ENCODE measurements around the gene ARHGAP45. TPM values are rescaled to one million over a fixed set of nuclear protein-coding genes. Genes with fewer than 3 reads are reported as not detected.
"Not testable (repeated sequence)": the region's sequence is repeated elsewhere in the genome, so short reads cannot be mapped to it uniquely, and the experiment has no call there.

ARHGAP45 gene, protein sequence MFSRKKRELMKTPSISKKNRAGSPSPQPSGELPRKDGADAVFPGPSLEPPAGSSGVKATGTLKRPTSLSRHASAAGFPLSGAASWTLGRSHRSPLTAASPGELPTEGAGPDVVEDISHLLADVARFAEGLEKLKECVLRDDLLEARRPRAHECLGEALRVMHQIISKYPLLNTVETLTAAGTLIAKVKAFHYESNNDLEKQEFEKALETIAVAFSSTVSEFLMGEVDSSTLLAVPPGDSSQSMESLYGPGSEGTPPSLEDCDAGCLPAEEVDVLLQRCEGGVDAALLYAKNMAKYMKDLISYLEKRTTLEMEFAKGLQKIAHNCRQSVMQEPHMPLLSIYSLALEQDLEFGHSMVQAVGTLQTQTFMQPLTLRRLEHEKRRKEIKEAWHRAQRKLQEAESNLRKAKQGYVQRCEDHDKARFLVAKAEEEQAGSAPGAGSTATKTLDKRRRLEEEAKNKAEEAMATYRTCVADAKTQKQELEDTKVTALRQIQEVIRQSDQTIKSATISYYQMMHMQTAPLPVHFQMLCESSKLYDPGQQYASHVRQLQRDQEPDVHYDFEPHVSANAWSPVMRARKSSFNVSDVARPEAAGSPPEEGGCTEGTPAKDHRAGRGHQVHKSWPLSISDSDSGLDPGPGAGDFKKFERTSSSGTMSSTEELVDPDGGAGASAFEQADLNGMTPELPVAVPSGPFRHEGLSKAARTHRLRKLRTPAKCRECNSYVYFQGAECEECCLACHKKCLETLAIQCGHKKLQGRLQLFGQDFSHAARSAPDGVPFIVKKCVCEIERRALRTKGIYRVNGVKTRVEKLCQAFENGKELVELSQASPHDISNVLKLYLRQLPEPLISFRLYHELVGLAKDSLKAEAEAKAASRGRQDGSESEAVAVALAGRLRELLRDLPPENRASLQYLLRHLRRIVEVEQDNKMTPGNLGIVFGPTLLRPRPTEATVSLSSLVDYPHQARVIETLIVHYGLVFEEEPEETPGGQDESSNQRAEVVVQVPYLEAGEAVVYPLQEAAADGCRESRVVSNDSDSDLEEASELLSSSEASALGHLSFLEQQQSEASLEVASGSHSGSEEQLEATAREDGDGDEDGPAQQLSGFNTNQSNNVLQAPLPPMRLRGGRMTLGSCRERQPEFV
- polyA plus RNA-seq = 10 to 100 TPM in 1 of 2 donors, 1 to 10 TPM in 1; 8.9 to 17.7 TPM

DNA sequence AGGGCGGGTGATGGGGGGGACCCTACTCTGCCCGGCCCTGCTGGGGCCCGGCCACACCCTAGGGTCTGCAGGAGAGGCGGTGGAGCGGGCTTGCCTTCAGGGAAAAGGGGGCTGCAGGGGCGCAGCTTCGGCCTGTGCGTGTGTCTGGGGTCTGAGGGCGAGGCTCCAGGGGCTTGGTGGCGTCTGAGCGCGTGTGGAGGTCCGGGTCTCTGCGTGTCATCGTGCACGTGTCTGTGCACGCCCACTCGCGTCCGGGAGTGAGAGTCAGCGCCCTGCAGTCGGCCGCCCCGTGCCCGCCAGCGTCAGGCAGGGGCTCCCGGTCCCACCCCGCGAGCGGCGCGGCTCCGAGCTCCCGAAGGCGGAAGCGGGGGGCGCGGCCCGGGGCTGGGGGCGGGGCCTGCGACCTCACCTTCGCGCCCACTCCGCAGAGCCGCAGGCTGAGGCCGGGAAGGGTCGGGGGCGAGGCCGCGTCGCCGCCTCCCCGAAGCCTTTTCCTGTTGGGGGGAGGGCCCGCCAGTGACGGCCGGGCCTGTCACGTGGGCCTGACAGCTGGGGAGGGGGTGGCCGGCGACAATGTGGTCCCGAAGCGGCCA is at the start of gene ARHGAP45:
Gene ARHGAP45, plus strand, starts transcription at position 420 of the 593 bp plus-strand sequence. CDS start 239 bp downstream, outside the sequence.
- Histone ChIP-seq H3K36me3 (ENCODE audit: control insufficient read depth in 2 of 2, insufficient read depth in 2 of 2, low read length in 1 of 2) (no peaks in the 10 kb centered on the region), H3K4me3 (ENCODE audit: low read depth in 1 of 2, low read length in 2 of 2) (peak within 1 kb of the TSS; percentile 17 to 56), H3K27me3 (ENCODE audit: control insufficient read depth in 1 of 2, insufficient read depth in 2 of 2, low read length in 2 of 2) (peaks cover 0 to 5% of the 10 kb centered on the region in 2 donors), H3K27ac (ENCODE audit: low read depth in 2 of 2, low read length in 1 of 2) (peak within 1 kb of the TSS; percentile 39), H3K4me1 (ENCODE audit: control insufficient read depth in 2 of 2, insufficient read depth in 2 of 2, low read length in 1 of 2) (peaks cover 8 to 11% of the 10 kb centered on the region in 2 donors), H3K9me3 (ENCODE audit: control insufficient read depth in 2 of 2, insufficient read depth in 1 of 2, low read depth in 1 of 2, low read length in 1 of 2) (no peaks in the 10 kb centered on the region)
- WGBS, 2 donors = 3% methylated on average over 54 to 61 of the region's 61 CpGs

DNA sequence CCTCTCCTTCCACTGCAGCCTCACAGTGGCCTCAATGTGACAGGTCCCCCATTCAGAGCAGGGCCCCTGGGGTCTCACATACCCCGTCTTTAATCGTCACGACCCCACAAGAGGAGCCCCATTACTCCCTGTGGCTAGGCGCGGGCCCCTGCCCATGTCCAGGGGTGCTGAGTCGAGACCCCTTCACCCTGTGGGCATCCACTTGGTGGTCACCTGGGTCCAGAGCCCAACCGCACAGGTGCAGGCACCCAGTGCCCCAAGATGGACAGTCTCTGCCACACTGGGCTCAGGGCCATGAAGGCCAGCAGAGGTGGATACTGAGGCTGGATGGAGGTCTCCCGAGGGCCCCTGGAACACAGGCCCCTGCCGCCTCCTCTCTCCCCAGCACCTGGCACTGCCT is 49.1 kb upstream of the ARHGAP45 start:
- Histone ChIP-seq H3K27me3 (ENCODE audit: control insufficient read depth in 1 of 2, insufficient read depth in 2 of 2, low read length in 2 of 2) (no peaks in the 10 kb centered on the region), H3K4me1 (ENCODE audit: control insufficient read depth in 2 of 2, insufficient read depth in 2 of 2, low read length in 1 of 2) (peaks cover 38 to 43% of the 10 kb centered on the region in 2 donors), H3K27ac (ENCODE audit: low read depth in 2 of 2, low read length in 1 of 2) (peak overlapping the region; percentile 53 to 98), H3K9me3 (ENCODE audit: control insufficient read depth in 2 of 2, insufficient read depth in 1 of 2, low read depth in 1 of 2, low read length in 1 of 2) (peaks cover 0 to 3% of the 10 kb centered on the region in 2 donors), H3K36me3 (ENCODE audit: control insufficient read depth in 2 of 2, insufficient read depth in 2 of 2, low read length in 1 of 2) (peaks cover 0 to 25% of the 10 kb centered on the region in 2 donors), H3K4me3 (ENCODE audit: low read depth in 1 of 2, low read length in 2 of 2) (no peak overlapping the region)
- 85 to 87% methylated on average over 7 to 9 of the region's 9 CpGs for WGBS, 2 donors

DNA sequence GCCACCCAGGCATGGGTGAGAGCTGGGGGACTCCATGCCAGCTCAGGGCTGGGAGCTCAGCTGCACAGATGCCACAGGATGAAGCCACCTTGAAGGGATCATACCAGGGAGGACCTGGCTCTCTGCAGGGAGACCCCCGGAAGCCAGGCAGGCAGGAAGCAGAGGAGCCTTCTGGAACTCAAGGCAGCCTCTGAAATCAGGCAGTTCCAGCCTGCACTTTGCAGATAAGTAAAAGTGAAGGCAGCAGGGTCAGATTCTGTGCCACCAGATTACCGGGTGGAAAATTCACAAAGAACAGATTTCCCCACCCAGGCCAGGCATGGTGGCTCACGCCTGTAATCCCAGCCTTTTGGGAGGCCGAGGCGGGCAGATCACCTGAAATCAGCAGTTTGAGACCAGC is 48.6 kb upstream of the ARHGAP45 start:
- peaks cover 0 to 3% of the 10 kb centered on the region in 2 donors for H3K9me3 ChIP-seq (ENCODE audit: control insufficient read depth in 2 of 2, insufficient read depth in 1 of 2, low read depth in 1 of 2, low read length in 1 of 2)
- peak overlapping the region in 1 of 2 donors; percentile 98 for H3K27ac ChIP-seq (ENCODE audit: low read depth in 2 of 2, low read length in 1 of 2)
- no peak overlapping the region for H3K4me3 ChIP-seq (ENCODE audit: low read depth in 1 of 2, low read length in 2 of 2)
- peaks cover 0 to 20% of the 10 kb centered on the region in 2 donors for H3K36me3 ChIP-seq (ENCODE audit: control insufficient read depth in 2 of 2, insufficient read depth in 2 of 2, low read length in 1 of 2)
- H3K27me3 ChIP-seq (ENCODE audit: control insufficient read depth in 1 of 2, insufficient read depth in 2 of 2, low read length in 2 of 2) = no peaks in the 10 kb centered on the region
- H3K4me1 ChIP-seq (ENCODE audit: control insufficient read depth in 2 of 2, insufficient read depth in 2 of 2, low read length in 1 of 2) = peaks cover 38 to 43% of the 10 kb centered on the region in 2 donors
- WGBS, 2 donors = 57 to 72% methylated on average over 5 of the region's 5 CpGs

DNA sequence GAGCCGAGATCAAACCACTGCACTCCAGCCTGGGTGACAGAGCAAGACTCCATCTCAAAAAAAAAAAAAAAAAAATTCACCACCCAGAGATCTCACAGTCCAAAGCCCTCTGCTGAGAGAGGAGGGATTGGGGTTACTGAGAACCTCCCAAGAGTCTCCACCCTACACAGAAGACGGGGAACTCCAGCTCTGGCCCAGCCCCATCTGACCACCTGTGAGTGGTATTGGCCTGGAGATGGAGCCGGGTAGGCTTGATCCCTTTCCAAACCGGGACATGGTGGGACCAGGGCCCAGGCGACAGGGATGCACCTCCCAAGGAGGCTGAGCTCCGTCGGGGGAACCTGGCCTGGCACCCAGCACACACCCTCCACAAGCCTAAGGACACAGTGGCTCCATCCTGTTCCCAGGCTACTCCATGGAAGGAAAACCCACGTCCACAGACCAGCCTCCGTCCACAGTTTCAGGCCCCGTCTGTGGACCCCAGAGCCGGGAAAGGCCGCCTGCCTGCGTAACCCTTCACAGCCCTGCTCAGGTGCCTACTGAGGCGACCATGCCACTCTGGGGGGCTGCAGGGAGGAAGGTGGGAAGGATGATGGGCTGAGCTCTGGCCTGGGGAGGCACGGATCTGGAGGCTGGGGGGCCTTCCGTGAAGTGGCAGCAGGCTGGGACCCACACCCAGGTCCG is 47.9 kb upstream of the ARHGAP45 start:
- Histone ChIP-seq H3K4me3 (ENCODE audit: low read depth in 1 of 2, low read length in 2 of 2) (peak overlapping the region; percentile 66 to 92), H3K4me1 (ENCODE audit: control insufficient read depth in 2 of 2, insufficient read depth in 2 of 2, low read length in 1 of 2) (peaks cover 38 to 43% of the 10 kb centered on the region in 2 donors), H3K36me3 (ENCODE audit: control insufficient read depth in 2 of 2, insufficient read depth in 2 of 2, low read length in 1 of 2) (peaks cover 0 to 14% of the 10 kb centered on the region in 2 donors), H3K27me3 (ENCODE audit: control insufficient read depth in 1 of 2, insufficient read depth in 2 of 2, low read length in 2 of 2) (no peaks in the 10 kb centered on the region), H3K27ac (ENCODE audit: low read depth in 2 of 2, low read length in 1 of 2) (peak overlapping the region in 1 of 2 donors; percentile 98), H3K9me3 (ENCODE audit: control insufficient read depth in 2 of 2, insufficient read depth in 1 of 2, low read depth in 1 of 2, low read length in 1 of 2) (peaks cover 0 to 3% of the 10 kb centered on the region in 2 donors)
- WGBS, 2 donors = 36 to 37% methylated on average over 15 to 17 of the region's 17 CpGs

DNA sequence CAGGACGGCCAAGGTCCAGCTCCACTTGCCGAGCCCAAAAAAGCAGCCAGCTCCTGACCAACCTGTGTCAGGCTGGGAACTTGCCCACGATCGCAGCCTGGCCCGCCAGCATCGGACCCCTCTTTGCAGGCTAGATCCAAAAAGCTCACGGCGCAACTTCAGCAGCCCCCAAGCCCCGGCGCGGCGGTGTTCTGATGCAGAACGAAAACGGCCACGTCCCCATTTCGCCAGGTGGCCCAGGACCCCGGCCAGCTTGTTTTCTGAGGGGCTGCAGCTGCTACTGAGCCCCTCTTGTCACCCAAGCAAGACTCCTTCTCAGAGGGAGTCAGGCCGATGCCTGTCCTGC is 47.4 kb upstream of the ARHGAP45 start:
- WGBS, 2 donors = 55 to 58% methylated on average over 16 to 18 of the region's 18 CpGs
- peak overlapping the region; percentile 66 to 98 for H3K27ac ChIP-seq (ENCODE audit: low read depth in 2 of 2, low read length in 1 of 2)

DNA sequence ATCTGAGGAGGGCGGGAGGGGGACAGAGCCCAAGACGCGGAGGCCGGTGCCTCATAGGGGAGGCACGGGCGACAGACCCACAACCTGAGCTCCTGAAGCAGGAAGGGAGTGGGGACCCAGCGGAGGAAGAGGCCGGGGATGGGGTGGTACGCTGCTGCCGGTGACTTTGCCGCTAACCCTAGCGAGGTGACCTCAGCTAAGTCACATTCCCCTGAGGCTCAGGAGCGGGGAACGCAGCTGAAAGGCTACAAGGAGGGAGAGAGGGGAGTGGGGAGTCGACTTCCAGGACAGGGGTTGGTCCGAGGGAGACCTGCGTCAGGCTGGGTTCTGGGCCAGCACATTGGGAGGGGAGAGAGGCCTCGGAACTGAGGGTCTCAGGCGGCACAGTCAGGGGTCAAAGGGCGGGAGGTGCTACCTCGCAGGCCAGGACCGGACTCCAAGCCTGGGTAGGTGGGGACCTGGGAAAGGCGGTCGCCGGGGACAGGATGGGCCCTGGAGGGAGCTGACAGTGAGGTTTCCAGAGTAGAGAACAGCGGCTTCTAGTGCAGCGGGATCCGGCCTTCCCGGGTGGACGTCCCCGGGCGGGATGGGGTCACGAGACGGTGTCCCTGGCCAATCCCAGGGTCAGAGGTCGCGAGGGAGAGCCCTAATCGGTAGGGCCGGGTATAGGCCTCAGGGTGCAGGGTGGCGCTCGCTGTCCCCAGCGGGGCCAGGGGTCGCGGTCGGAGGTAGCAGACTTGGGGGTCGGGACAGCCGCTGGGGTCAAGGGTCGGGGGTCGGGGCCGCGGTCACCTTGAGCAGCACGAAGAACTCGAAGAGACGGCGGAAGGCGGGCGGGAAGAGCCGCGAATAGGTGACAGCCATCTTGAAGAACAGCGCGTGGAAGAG is 46.7 kb upstream of the ARHGAP45 start:
- Histone ChIP-seq H3K27ac (ENCODE audit: low read depth in 2 of 2, low read length in 1 of 2) (peak overlapping the region; percentile 84 to 98), H3K4me3 (ENCODE audit: low read depth in 1 of 2, low read length in 2 of 2) (peak overlapping the region; percentile 66 to 92), H3K9me3 (ENCODE audit: control insufficient read depth in 2 of 2, insufficient read depth in 1 of 2, low read depth in 1 of 2, low read length in 1 of 2) (peaks cover 0 to 3% of the 10 kb centered on the region in 2 donors), H3K27me3 (ENCODE audit: control insufficient read depth in 1 of 2, insufficient read depth in 2 of 2, low read length in 2 of 2) (no peaks in the 10 kb centered on the region), H3K36me3 (ENCODE audit: control insufficient read depth in 2 of 2, insufficient read depth in 2 of 2, low read length in 1 of 2) (peaks cover 0 to 10% of the 10 kb centered on the region in 2 donors), H3K4me1 (ENCODE audit: control insufficient read depth in 2 of 2, insufficient read depth in 2 of 2, low read length in 1 of 2) (peaks cover 34 to 43% of the 10 kb centered on the region in 2 donors)
- WGBS, 2 donors = 1% methylated on average over 60 of the region's 60 CpGs

More for the DNA sequence above, 47.4 kb upstream of the ARHGAP45 start:
- Histone ChIP-seq H3K27me3 (ENCODE audit: control insufficient read depth in 1 of 2, insufficient read depth in 2 of 2, low read length in 2 of 2) (no peaks in the 10 kb centered on the region), H3K36me3 (ENCODE audit: control insufficient read depth in 2 of 2, insufficient read depth in 2 of 2, low read length in 1 of 2) (peaks cover 0 to 10% of the 10 kb centered on the region in 2 donors), H3K4me3 (ENCODE audit: low read depth in 1 of 2, low read length in 2 of 2) (peak overlapping the region; percentile 66 to 92), H3K4me1 (ENCODE audit: control insufficient read depth in 2 of 2, insufficient read depth in 2 of 2, low read length in 1 of 2) (peaks cover 38 to 43% of the 10 kb centered on the region in 2 donors), H3K9me3 (ENCODE audit: control insufficient read depth in 2 of 2, insufficient read depth in 1 of 2, low read depth in 1 of 2, low read length in 1 of 2) (peaks cover 0 to 3% of the 10 kb centered on the region in 2 donors)

DNA sequence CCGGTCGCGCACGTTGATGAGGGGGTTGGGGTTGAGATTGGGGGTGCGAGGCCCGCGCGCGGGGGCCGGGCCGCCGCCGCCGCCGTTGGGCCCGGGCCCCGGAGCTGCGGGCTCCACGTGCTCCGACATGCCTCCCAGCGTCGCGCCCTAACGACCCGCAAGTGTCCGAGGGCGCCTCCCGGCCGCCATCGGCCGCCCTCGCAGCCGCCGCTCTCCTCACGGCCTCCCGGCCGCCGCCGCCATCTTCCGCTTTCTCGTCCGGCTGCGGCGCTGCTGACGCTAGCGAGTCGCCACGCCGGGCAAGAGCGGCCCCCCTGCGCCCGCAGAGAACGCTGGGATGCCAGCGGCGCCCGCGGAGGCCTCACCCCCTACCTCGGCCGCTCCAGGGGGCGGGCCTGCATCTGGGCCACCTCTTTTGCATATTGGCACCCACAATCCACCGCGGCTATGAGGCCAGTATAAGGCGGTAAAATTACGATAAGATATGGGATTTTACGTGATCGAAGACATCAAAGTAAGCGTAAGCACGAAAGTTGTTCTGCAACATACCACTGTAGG is 46.0 kb upstream of the ARHGAP45 start, which contains the start of gene TMEM259:
Gene TMEM259, minus strand, starts transcription at position 256 of the 558 bp plus-strand sequence. Its CDS starts 127 bp downstream, at position 129.
- Histone ChIP-seq H3K27me3 (ENCODE audit: control insufficient read depth in 1 of 2, insufficient read depth in 2 of 2, low read length in 2 of 2) (no peaks in the 10 kb centered on the region), H3K36me3 (ENCODE audit: control insufficient read depth in 2 of 2, insufficient read depth in 2 of 2, low read length in 1 of 2) (peaks cover 0 to 10% of the 10 kb centered on the region in 2 donors), H3K27ac (ENCODE audit: low read depth in 2 of 2, low read length in 1 of 2) (peak within 1 kb of the TSS; percentile 84 to 98), H3K4me3 (ENCODE audit: low read depth in 1 of 2, low read length in 2 of 2) (peak within 1 kb of the TSS; percentile 66 to 92), H3K4me1 (ENCODE audit: control insufficient read depth in 2 of 2, insufficient read depth in 2 of 2, low read length in 1 of 2) (peaks cover 29 to 36% of the 10 kb centered on the region in 2 donors), H3K9me3 (ENCODE audit: control insufficient read depth in 2 of 2, insufficient read depth in 1 of 2, low read depth in 1 of 2, low read length in 1 of 2) (peaks cover 0 to 3% of the 10 kb centered on the region in 2 donors)
- WGBS, 2 donors = 0% methylated on average over 41 to 68 of the region's 68 CpGs

DNA sequence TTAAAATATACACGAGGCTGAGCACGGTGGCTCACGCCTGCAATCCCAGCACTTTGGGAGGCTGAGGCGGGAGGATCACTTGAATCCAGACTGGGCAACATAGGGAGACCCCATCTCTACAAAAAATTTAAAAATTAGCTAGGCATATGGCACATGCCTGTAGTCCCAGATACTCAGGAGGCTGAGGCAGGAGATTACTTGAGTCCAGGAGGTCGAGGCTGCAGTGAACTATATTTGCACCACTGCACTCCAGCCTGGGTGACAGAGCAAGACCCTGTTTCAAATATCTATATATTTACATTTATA is 43.1 kb upstream of the ARHGAP45 start:
- H3K4me3 ChIP-seq (ENCODE audit: low read depth in 1 of 2, low read length in 2 of 2); H3K27me3 ChIP-seq (ENCODE audit: control insufficient read depth in 1 of 2, insufficient read depth in 2 of 2, low read length in 2 of 2); H3K36me3 ChIP-seq (ENCODE audit: control insufficient read depth in 2 of 2, insufficient read depth in 2 of 2, low read length in 1 of 2); H3K27ac ChIP-seq (ENCODE audit: low read depth in 2 of 2, low read length in 1 of 2); H3K9me3 ChIP-seq (ENCODE audit: control insufficient read depth in 2 of 2, insufficient read depth in 1 of 2, low read depth in 1 of 2, low read length in 1 of 2): not testable (repeated sequence)
- H3K4me1 ChIP-seq (ENCODE audit: control insufficient read depth in 2 of 2, insufficient read depth in 2 of 2, low read length in 1 of 2) = peaks cover 10 to 14% of the 10 kb centered on the region in 2 donors
- 77 to 79% methylated on average over 5 of the region's 5 CpGs for WGBS, 2 donors

Measured in esophagus (tissue), 2 donors.